Stimulated activated naive B cell treated with anti-CD40 and anti-IgM and Interleukin-4, amounts not matched to agents 10 μg/mL and 1 μg/mL and 100 μg/mL, for 72 hours (primary cell): ENCODE results near the gene ACAA2.

Experiments
- ATAC-seq, 2 donors: fragments of 150-1000 bp; cut with Tn5 transposase; replicated peaks; 2 replicates each; pipeline ENCODE4 v1.10.0; 2021; ENCODE audit warnings: moderate library complexity in 1 of 2
- DNase-seq: peaks from one replicate; pipeline ENCODE4 v3.0.0; 2021
- H3K27ac Mint-ChIP-seq: one replicate; pipeline ENCODE4 v1.8.0; 2022; ENCODE audit warnings: mild to moderate bottlenecking, mixed read lengths
- H3K27me3 Mint-ChIP-seq, 2 donors: one replicate each; pipeline ENCODE4 v1.8.0; 2022; ENCODE audit warnings: mixed read lengths in 2 of 2
- H3K36me3 Mint-ChIP-seq, 2 donors: one replicate each; pipeline ENCODE4 v1.8.0; 2022; ENCODE audit warnings: mixed read lengths in 2 of 2, mild to moderate bottlenecking in 1 of 2
- H3K4me1 Mint-ChIP-seq, 2 donors: one replicate each; pipeline ENCODE4 v1.8.0; 2022; ENCODE audit warnings: mixed read lengths in 2 of 2, mild to moderate bottlenecking in 1 of 2
- H3K4me3 Mint-ChIP-seq, 2 donors: one replicate each; pipeline ENCODE4 v1.8.0; 2022; ENCODE audit warnings: mild to moderate bottlenecking in 2 of 2, mixed read lengths in 2 of 2, moderate library complexity in 1 of 2
- H3K9me3 Mint-ChIP-seq, 2 donors: one replicate each; pipeline ENCODE4 v1.8.0; 2022; ENCODE audit warnings: mixed read lengths in 2 of 2, mild to moderate bottlenecking in 1 of 2

The ACAA2 gene

GRCh38 chr18:49813319-49814146 is at the start of gene ACAA2:
Gene ACAA2 (minus strand): TSS chr18:49813533. CDS start chr18:49813484, 49 bp downstream.
- peaks cover 12 to 35% of the 10 kb centered on the region in 2 donors for H3K4me1 Mint-ChIP-seq

GRCh38 chr18:49862656-49863385 is 49.5 kb upstream of the ACAA2 start:
- ATAC-seq = no peak
- Mint-ChIP-seq H3K9me3 (no peaks in the 10 kb centered on the region), H3K27me3 (peaks cover 12 to 31% of the 10 kb centered on the region in 2 donors), H3K36me3 (no peaks in the 10 kb centered on the region), H3K4me3 (no peak overlapping the region), H3K27ac (no peak overlapping the region), H3K4me1 (no peaks in the 10 kb centered on the region)
- no peak for DNase-seq

More at GRCh38 chr18:49813319-49814146, at the start of gene ACAA2:
- Mint-ChIP-seq H3K27ac (peak within 1 kb of the TSS; percentile 95), H3K36me3 (peaks cover 15 to 28% of the 10 kb centered on the region in 2 donors), H3K9me3 (peaks cover 8 to 10% of the 10 kb centered on the region in 2 donors), H3K4me3 (peak within 1 kb of the TSS; percentile 95 to 100), H3K27me3 (no peaks in the 10 kb centered on the region)
- peak; percentile 76 for DNase-seq
- ATAC-seq = peak; percentile 92 to 93

GRCh38 chr18:49861659-49862058 is 48.3 kb upstream of the ACAA2 start:
- no peaks in the 10 kb centered on the region for H3K9me3 Mint-ChIP-seq
- no peak overlapping the region for H3K4me3 Mint-ChIP-seq
- DNase-seq (no peak), ATAC-seq (no peak)
- H3K4me1 Mint-ChIP-seq = no peaks in the 10 kb centered on the region
- peaks cover 6 to 22% of the 10 kb centered on the region in 2 donors for H3K27me3 Mint-ChIP-seq
- H3K36me3 Mint-ChIP-seq = no peaks in the 10 kb centered on the region
- H3K27ac Mint-ChIP-seq = no peak overlapping the region

- no peaks in the 10 kb centered on the region for H3K4me1 Mint-ChIP-seq
- H3K36me3 Mint-ChIP-seq = no peaks in the 10 kb centered on the region
- ATAC-seq (no peak), DNase-seq (no peak)
- no peak overlapping the region for H3K27ac Mint-ChIP-seq
- no peak overlapping the region for H3K4me3 Mint-ChIP-seq
- H3K27me3 Mint-ChIP-seq = peaks cover 0 to 14% of the 10 kb centered on the region in 2 donors
- H3K9me3 Mint-ChIP-seq = no peaks in the 10 kb centered on the region
These were observed 46.4 kb upstream of the ACAA2 start for GRCh38 chr18:49859725-49860124.

GRCh38 chr18:49859021-49859359 is 45.7 kb upstream of the ACAA2 start:
- ATAC-seq (no peak), DNase-seq (no peak)
- H3K4me3 Mint-ChIP-seq = no peak overlapping the region
- no peaks in the 10 kb centered on the region for H3K9me3 Mint-ChIP-seq
- H3K36me3 Mint-ChIP-seq = no peaks in the 10 kb centered on the region
- no peak overlapping the region for H3K27ac Mint-ChIP-seq
- no peaks in the 10 kb centered on the region for H3K4me1 Mint-ChIP-seq
- H3K27me3 Mint-ChIP-seq = peaks cover 0 to 7% of the 10 kb centered on the region in 2 donors

GRCh38 chr18:49858309-49859020 is 45.1 kb upstream of the ACAA2 start:
- no peak overlapping the region for H3K27ac Mint-ChIP-seq
- no peak overlapping the region for H3K4me3 Mint-ChIP-seq
- no peaks in the 10 kb centered on the region for H3K4me1 Mint-ChIP-seq
- H3K9me3 Mint-ChIP-seq = no peaks in the 10 kb centered on the region
- DNase-seq = peak; percentile 11
- peaks cover 0 to 5% of the 10 kb centered on the region in 2 donors for H3K27me3 Mint-ChIP-seq
- ATAC-seq = peak; percentile 28 to 46
- H3K36me3 Mint-ChIP-seq = no peaks in the 10 kb centered on the region

GRCh38 chr18:49857708-49858107 is 44.4 kb upstream of the ACAA2 start:
- Mint-ChIP-seq H3K36me3 (no peaks in the 10 kb centered on the region), H3K27ac (no peak overlapping the region), H3K4me3 (no peak overlapping the region)

GRCh38 chr18:49856496-49856895 is 43.2 kb upstream of the ACAA2 start:
- H3K9me3 Mint-ChIP-seq = no peaks in the 10 kb centered on the region
- no peak for ATAC-seq

More at GRCh38 chr18:49857708-49858107, 44.4 kb upstream of the ACAA2 start:
- no peak for DNase-seq
- ATAC-seq = no peak
- Mint-ChIP-seq H3K4me1 (no peaks in the 10 kb centered on the region), H3K27me3 (no peaks in the 10 kb centered on the region), H3K9me3 (no peaks in the 10 kb centered on the region)

GRCh38 chr18:49855711-49856415 is 42.5 kb upstream of the ACAA2 start:
- Mint-ChIP-seq H3K27ac (no peak overlapping the region), H3K27me3 (no peaks in the 10 kb centered on the region), H3K4me3 (no peak overlapping the region), H3K9me3 (no peaks in the 10 kb centered on the region), H3K4me1 (no peaks in the 10 kb centered on the region), H3K36me3 (no peaks in the 10 kb centered on the region)
- ATAC-seq (no peak), DNase-seq (no peak)

More at GRCh38 chr18:49856496-49856895, 43.2 kb upstream of the ACAA2 start:
- Mint-ChIP-seq H3K4me1 (no peaks in the 10 kb centered on the region), H3K36me3 (no peaks in the 10 kb centered on the region), H3K27me3 (no peaks in the 10 kb centered on the region), H3K4me3 (no peak overlapping the region), H3K27ac (no peak overlapping the region)
- no peak for DNase-seq

GRCh38 chr18:49854681-49855080 is 41.3 kb upstream of the ACAA2 start:
- Mint-ChIP-seq H3K4me1 (no peaks in the 10 kb centered on the region), H3K27ac (no peak overlapping the region)

GRCh38 chr18:49853436-49853835 is 40.1 kb upstream of the ACAA2 start:
- ATAC-seq (no peak), DNase-seq (no peak)
- H3K36me3 Mint-ChIP-seq = no peaks in the 10 kb centered on the region
- no peak overlapping the region for H3K4me3 Mint-ChIP-seq
- H3K4me1 Mint-ChIP-seq = no peaks in the 10 kb centered on the region
- peaks cover 5 to 6% of the 10 kb centered on the region in 2 donors for H3K27me3 Mint-ChIP-seq
- H3K9me3 Mint-ChIP-seq = no peaks in the 10 kb centered on the region
- H3K27ac Mint-ChIP-seq = no peak overlapping the region

More at GRCh38 chr18:49854681-49855080, 41.3 kb upstream of the ACAA2 start:
- no peaks in the 10 kb centered on the region for H3K9me3 Mint-ChIP-seq
- no peak for DNase-seq
- no peak overlapping the region for H3K4me3 Mint-ChIP-seq
- no peak for ATAC-seq
- no peaks in the 10 kb centered on the region for H3K36me3 Mint-ChIP-seq
- H3K27me3 Mint-ChIP-seq = no peaks in the 10 kb centered on the region

GRCh38 chr18:49853011-49853410 is 39.7 kb upstream of the ACAA2 start:
- H3K36me3 Mint-ChIP-seq = no peaks in the 10 kb centered on the region
- H3K27me3 Mint-ChIP-seq = peaks cover 9 to 10% of the 10 kb centered on the region in 2 donors
- H3K9me3 Mint-ChIP-seq = no peaks in the 10 kb centered on the region
- DNase-seq = no peak
- H3K27ac Mint-ChIP-seq = no peak overlapping the region
- no peak overlapping the region for H3K4me3 Mint-ChIP-seq
- no peaks in the 10 kb centered on the region for H3K4me1 Mint-ChIP-seq
- no peak for ATAC-seq

- Mint-ChIP-seq H3K4me1 (no peaks in the 10 kb centered on the region), H3K27me3 (peaks cover 19 to 23% of the 10 kb centered on the region in 2 donors), H3K36me3 (no peaks in the 10 kb centered on the region), H3K9me3 (no peaks in the 10 kb centered on the region), H3K4me3 (no peak overlapping the region), H3K27ac (no peak overlapping the region)
- DNase-seq (no peak), ATAC-seq (no peak)
These were observed 38.3 kb upstream of the ACAA2 start for GRCh38 chr18:49851624-49852023.

GRCh38 chr18:49850636-49851035 is 37.3 kb upstream of the ACAA2 start:
- H3K4me1 Mint-ChIP-seq = no peaks in the 10 kb centered on the region
- no peaks in the 10 kb centered on the region for H3K9me3 Mint-ChIP-seq
- H3K36me3 Mint-ChIP-seq = no peaks in the 10 kb centered on the region
- no peak overlapping the region for H3K4me3 Mint-ChIP-seq
- DNase-seq (no peak), ATAC-seq (no peak)
- H3K27me3 Mint-ChIP-seq = peaks cover 24 to 26% of the 10 kb centered on the region in 2 donors
- no peak overlapping the region for H3K27ac Mint-ChIP-seq
